ENCODE data around the gene LMNA.

GRCh38 chr1:156135930-156136871 is 21.7 kb downstream of the LMNA start:
- no peak for TF ChIP-seq CBX5 (IDR thresholded peaks at IDR 0.05; ENCODE audit: low read depth)
- no peak for TF ChIP-seq CREM (IDR thresholded peaks at IDR 0.05; ENCODE audit: low read depth)
- no peak for TF ChIP-seq POLR2A (IDR thresholded peaks at IDR 0.05; ENCODE audit: low read depth, low read length)
- TF ChIP-seq CEBPB (IDR thresholded peaks at IDR 0.05; ENCODE audit: borderline replicate concordance in 1 of 2, low read depth in 2 of 2, low read length in 2 of 2) = no peak
- no peak for TF ChIP-seq NBN (IDR thresholded peaks at IDR 0.05)

Data from GM12878 (cell line).